ENCODE data around the gene CADPS. TPM values are rescaled to one million over a fixed set of nuclear protein-coding genes. Genes with fewer than 3 reads are reported as not detected.

CADPS gene
- total RNA-seq, 4 donors from 2014 or later: 0.82 to 13.2 TPM; not detected in 2

GRCh38 chr3:62700357-62700756, 174.9 kb downstream of the CADPS start:
- no peaks in the 10 kb centered on the region for H3K4me1 ChIP-seq
- TF ChIP-seq CTCF (IDR thresholded peaks at IDR 0.05): no peak
- no peak for TF ChIP-seq POLR2A (IDR thresholded peaks at IDR 0.05)
- H3K36me3 ChIP-seq: no peaks in the 10 kb centered on the region
- H3K9me3 ChIP-seq: no peaks in the 10 kb centered on the region
- intact Hi-C loops (cut with DNase I; ENCODE audit: low total_unique reads): no loop called here
- DNase-seq: no peak
- no peaks in the 10 kb centered on the region for H3K27me3 ChIP-seq
- no peak overlapping the region for H3K4me3 ChIP-seq
- no peak overlapping the region for H3K27ac ChIP-seq

- H3K36me3 ChIP-seq: no peaks in the 10 kb centered on the region
- H3K27ac ChIP-seq: no peak overlapping the region
- intact Hi-C loops (cut with DNase I; ENCODE audit: low total_unique reads): no loop called here
- H3K27me3 ChIP-seq: no peaks in the 10 kb centered on the region
- DNase-seq: no peak
- H3K4me1 ChIP-seq: no peaks in the 10 kb centered on the region
- no peak overlapping the region for H3K4me3 ChIP-seq
- no peak for TF ChIP-seq CTCF (IDR thresholded peaks at IDR 0.05)
- TF ChIP-seq POLR2A (IDR thresholded peaks at IDR 0.05): no peak
- no peaks in the 10 kb centered on the region for H3K9me3 ChIP-seq
Observed at GRCh38 chr3:62699728-62700127, 175.5 kb downstream of the CADPS start.

GRCh38 chr3:62696011-62696410, 179.2 kb downstream of the CADPS start:
- no peaks in the 10 kb centered on the region for H3K9me3 ChIP-seq
- no peak for DNase-seq
- H3K4me3 ChIP-seq: no peak overlapping the region
- H3K27me3 ChIP-seq: no peaks in the 10 kb centered on the region
- no peak overlapping the region for H3K27ac ChIP-seq
- no peaks in the 10 kb centered on the region for H3K36me3 ChIP-seq
- intact Hi-C loops (cut with DNase I; ENCODE audit: low total_unique reads): no loop called here
- no peaks in the 10 kb centered on the region for H3K4me1 ChIP-seq
- no peak for TF ChIP-seq CTCF (IDR thresholded peaks at IDR 0.05)
- TF ChIP-seq POLR2A (IDR thresholded peaks at IDR 0.05): no peak

GRCh38 chr3:62688812-62689211, 186.4 kb downstream of the CADPS start:
- no peak overlapping the region for H3K4me3 ChIP-seq
- DNase-seq: no peak
- intact Hi-C loops (cut with DNase I; ENCODE audit: low total_unique reads): no loop called here
- no peak overlapping the region for H3K27ac ChIP-seq
- H3K27me3 ChIP-seq: no peaks in the 10 kb centered on the region
- H3K36me3 ChIP-seq: no peaks in the 10 kb centered on the region
- no peak for TF ChIP-seq POLR2A (IDR thresholded peaks at IDR 0.05)
- no peak for TF ChIP-seq CTCF (IDR thresholded peaks at IDR 0.05)
- H3K4me1 ChIP-seq: no peaks in the 10 kb centered on the region
- no peaks in the 10 kb centered on the region for H3K9me3 ChIP-seq

- Histone ChIP-seq H3K4me1 (no peaks in the 10 kb centered on the region), H3K4me3 (no peak overlapping the region), H3K27ac (no peak overlapping the region), H3K9me3 (no peaks in the 10 kb centered on the region), H3K27me3 (no peaks in the 10 kb centered on the region), H3K36me3 (no peaks in the 10 kb centered on the region)
- no peak for DNase-seq
- TF ChIP-seq CTCF (IDR thresholded peaks at IDR 0.05) (no peak), POLR2A (IDR thresholded peaks at IDR 0.05) (no peak)
- intact Hi-C loops (cut with DNase I; ENCODE audit: low total_unique reads): no loop called here
Observed at GRCh38 chr3:62688050-62688449, 187.2 kb downstream of the CADPS start.
